GM23338 (cell line): Measurements from ENCODE around the gene CHD2. TPM values are rescaled to one million over a fixed set of nuclear protein-coding genes. Genes with fewer than 3 reads are reported as not detected.

Experiments used
- CREB1 ChIP-seq: fragments of 250-450 bp; sonication (Bioruptor Pico); IDR thresholded peaks from 2 replicates; pipeline ENCODE4 v1.5.0; 2020; ENCODE audit warnings: low read depth, mild to moderate bottlenecking, moderate library complexity
- JUNB ChIP-seq: IDR thresholded peaks from one replicate; pipeline ENCODE4 v1.6.1; 2016; ENCODE audit warnings: antibody characterized with exemption; ENCODE audit not compliant: unreplicated experiment
- NANOG ChIP-seq: IDR thresholded peaks from 2 replicates; pipeline ENCODE4 v1.6.1; 2016; ENCODE audit warnings: antibody characterized with exemption, borderline replicate concordance
- POLR2AphosphoS5 ChIP-seq: IDR thresholded peaks from 2 replicates; pipeline ENCODE4 v1.6.1; 2016; ENCODE audit warnings: antibody characterized with exemption, low read depth
- STAT1 ChIP-seq: IDR thresholded peaks from one replicate; pipeline ENCODE4 v1.6.1; 2016; ENCODE audit warnings: antibody characterized with exemption; ENCODE audit not compliant: unreplicated experiment
- ZNF114 ChIP-seq: fragments of 250-450 bp; sonication (Bioruptor Pico); IDR thresholded peaks from 2 replicates; pipeline ENCODE4 v1.5.0; 2020; ENCODE audit warnings: mild to moderate bottlenecking, moderate library complexity
- polyA plus RNA-seq: library from polyadenylated mRNA; unstranded; fragments of >200 nt; fragmentation: Nextera tagmentation; extraction: Ambion mirVana; gene quantifications from 2 replicates; pipeline ENCODE4 v1.2.1, GENCODE V29; 2016
- total RNA-seq: library from RNA; depleted of rRNA; stranded (reverse); fragments of >200 nt; shearing (Covaris generic); gene quantifications from 2 replicates; pipeline ENCODE4 v1.2.3, GENCODE V29; 2014
- TF ChIP-seq, protein P1 (sequence below): fragments of 250-450 bp; sonication (Bioruptor Pico); IDR thresholded peaks from 2 replicates; pipeline ENCODE4 v1.5.0; 2020; ENCODE audit warnings: mild to moderate bottlenecking, moderate library complexity
- TF ChIP-seq, protein P2 (sequence below): IDR thresholded peaks from one replicate; pipeline ENCODE4 v1.6.1; 2018; ENCODE audit warnings: antibody characterized with exemption; ENCODE audit not compliant: unreplicated experiment
- TF ChIP-seq, protein P3 (sequence below): IDR thresholded peaks from 2 replicates; pipeline ENCODE4 v1.6.1; 2016; ENCODE audit warnings: antibody characterized with exemption

CHD2 gene
- total and polyA plus RNA-seq, 2 experiments from 2014 or later = 119 to 130 TPM

DNA sequence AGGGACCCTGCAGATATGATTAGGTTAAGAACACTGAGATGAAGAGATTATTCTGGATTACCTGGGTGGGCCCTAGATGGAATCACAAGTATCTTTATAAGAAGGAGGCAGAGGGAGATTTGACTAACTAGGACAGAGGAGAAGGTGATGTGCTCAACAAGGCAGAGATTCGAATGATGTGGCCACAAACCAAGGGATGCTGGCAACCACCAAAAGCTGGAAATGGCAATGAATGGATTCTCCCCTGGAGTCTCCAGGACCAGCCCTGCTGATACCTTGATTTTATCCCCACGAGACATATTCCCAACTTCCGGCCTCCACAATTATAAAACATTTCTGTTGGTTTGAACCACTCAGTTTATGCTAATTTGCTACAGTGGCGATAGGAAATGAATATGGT, 146.0 kb downstream of the CHD2 start (continued):
- TF ChIP-seq, protein P1, sequence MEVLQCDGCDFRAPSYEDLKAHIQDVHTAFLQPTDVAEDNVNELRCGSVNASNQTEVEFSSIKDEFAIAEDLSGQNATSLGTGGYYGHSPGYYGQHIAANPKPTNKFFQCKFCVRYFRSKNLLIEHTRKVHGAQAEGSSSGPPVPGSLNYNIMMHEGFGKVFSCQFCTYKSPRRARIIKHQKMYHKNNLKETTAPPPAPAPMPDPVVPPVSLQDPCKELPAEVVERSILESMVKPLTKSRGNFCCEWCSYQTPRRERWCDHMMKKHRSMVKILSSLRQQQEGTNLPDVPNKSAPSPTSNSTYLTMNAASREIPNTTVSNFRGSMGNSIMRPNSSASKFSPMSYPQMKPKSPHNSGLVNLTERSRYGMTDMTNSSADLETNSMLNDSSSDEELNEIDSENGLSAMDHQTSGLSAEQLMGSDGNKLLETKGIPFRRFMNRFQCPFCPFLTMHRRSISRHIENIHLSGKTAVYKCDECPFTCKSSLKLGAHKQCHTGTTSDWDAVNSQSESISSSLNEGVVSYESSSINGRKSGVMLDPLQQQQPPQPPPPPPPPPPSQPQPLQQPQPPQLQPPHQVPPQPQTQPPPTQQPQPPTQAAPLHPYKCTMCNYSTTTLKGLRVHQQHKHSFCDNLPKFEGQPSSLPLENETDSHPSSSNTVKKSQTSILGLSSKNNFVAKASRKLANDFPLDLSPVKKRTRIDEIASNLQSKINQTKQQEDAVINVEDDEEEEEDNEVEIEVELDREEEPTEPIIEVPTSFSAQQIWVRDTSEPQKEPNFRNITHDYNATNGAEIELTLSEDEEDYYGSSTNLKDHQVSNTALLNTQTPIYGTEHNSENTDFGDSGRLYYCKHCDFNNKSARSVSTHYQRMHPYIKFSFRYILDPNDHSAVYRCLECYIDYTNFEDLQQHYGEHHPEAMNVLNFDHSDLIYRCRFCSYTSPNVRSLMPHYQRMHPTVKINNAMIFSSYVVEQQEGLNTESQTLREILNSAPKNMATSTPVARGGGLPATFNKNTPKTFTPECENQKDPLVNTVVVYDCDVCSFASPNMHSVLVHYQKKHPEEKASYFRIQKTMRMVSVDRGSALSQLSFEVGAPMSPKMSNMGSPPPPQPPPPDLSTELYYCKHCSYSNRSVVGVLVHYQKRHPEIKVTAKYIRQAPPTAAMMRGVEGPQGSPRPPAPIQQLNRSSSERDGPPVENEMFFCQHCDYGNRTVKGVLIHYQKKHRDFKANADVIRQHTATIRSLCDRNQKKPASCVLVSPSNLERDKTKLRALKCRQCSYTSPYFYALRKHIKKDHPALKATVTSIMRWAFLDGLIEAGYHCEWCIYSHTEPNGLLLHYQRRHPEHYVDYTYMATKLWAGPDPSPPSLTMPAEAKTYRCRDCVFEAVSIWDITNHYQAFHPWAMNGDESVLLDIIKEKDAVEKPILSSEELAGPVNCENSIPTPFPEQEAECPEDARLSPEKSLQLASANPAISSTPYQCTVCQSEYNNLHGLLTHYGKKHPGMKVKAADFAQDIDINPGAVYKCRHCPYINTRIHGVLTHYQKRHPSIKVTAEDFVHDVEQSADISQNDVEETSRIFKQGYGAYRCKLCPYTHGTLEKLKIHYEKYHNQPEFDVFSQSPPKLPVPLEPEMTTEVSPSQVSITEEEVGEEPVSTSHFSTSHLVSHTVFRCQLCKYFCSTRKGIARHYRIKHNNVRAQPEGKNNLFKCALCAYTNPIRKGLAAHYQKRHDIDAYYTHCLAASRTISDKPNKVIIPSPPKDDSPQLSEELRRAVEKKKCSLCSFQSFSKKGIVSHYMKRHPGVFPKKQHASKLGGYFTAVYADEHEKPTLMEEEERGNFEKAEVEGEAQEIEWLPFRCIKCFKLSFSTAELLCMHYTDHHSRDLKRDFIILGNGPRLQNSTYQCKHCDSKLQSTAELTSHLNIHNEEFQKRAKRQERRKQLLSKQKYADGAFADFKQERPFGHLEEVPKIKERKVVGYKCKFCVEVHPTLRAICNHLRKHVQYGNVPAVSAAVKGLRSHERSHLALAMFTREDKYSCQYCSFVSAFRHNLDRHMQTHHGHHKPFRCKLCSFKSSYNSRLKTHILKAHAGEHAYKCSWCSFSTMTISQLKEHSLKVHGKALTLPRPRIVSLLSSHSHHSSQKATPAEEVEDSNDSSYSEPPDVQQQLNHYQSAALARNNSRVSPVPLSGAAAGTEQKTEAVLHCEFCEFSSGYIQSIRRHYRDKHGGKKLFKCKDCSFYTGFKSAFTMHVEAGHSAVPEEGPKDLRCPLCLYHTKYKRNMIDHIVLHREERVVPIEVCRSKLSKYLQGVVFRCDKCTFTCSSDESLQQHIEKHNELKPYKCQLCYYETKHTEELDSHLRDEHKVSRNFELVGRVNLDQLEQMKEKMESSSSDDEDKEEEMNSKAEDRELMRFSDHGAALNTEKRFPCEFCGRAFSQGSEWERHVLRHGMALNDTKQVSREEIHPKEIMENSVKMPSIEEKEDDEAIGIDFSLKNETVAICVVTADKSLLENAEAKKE (CRISPR knock-in tag) = no peak
- TF ChIP-seq, protein P2, sequence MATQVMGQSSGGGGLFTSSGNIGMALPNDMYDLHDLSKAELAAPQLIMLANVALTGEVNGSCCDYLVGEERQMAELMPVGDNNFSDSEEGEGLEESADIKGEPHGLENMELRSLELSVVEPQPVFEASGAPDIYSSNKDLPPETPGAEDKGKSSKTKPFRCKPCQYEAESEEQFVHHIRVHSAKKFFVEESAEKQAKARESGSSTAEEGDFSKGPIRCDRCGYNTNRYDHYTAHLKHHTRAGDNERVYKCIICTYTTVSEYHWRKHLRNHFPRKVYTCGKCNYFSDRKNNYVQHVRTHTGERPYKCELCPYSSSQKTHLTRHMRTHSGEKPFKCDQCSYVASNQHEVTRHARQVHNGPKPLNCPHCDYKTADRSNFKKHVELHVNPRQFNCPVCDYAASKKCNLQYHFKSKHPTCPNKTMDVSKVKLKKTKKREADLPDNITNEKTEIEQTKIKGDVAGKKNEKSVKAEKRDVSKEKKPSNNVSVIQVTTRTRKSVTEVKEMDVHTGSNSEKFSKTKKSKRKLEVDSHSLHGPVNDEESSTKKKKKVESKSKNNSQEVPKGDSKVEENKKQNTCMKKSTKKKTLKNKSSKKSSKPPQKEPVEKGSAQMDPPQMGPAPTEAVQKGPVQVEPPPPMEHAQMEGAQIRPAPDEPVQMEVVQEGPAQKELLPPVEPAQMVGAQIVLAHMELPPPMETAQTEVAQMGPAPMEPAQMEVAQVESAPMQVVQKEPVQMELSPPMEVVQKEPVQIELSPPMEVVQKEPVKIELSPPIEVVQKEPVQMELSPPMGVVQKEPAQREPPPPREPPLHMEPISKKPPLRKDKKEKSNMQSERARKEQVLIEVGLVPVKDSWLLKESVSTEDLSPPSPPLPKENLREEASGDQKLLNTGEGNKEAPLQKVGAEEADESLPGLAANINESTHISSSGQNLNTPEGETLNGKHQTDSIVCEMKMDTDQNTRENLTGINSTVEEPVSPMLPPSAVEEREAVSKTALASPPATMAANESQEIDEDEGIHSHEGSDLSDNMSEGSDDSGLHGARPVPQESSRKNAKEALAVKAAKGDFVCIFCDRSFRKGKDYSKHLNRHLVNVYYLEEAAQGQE = no peak
- no peak for TF ChIP-seq ZNF114 (CRISPR knock-in tag)
- no peak for TF ChIP-seq CREB1 (CRISPR knock-in tag)
- no peak for TF ChIP-seq STAT1
- TF ChIP-seq, protein P3, sequence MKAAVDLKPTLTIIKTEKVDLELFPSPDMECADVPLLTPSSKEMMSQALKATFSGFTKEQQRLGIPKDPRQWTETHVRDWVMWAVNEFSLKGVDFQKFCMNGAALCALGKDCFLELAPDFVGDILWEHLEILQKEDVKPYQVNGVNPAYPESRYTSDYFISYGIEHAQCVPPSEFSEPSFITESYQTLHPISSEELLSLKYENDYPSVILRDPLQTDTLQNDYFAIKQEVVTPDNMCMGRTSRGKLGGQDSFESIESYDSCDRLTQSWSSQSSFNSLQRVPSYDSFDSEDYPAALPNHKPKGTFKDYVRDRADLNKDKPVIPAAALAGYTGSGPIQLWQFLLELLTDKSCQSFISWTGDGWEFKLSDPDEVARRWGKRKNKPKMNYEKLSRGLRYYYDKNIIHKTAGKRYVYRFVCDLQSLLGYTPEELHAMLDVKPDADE = no peak
- TF ChIP-seq JUNB = no peak
- TF ChIP-seq POLR2AphosphoS5 = no peak
- no peak for TF ChIP-seq NANOG
